Esophagus (tissue), 2 donors: Measurements from ENCODE around the gene NAA10. TPM values are rescaled to one million over a fixed set of nuclear protein-coding genes. Genes with fewer than 3 reads are reported as not detected.
"Not testable (repeated sequence)": the region's sequence is repeated elsewhere in the genome, so short reads cannot be mapped to it uniquely, and the experiment has no call there.

ENCODE experiments used
- H3K27ac ChIP-seq, 2 donors: one replicate each; pipeline ENCODE4 v1.5.1; 2013; ENCODE audit warnings: low read depth in 2 of 2, mild to moderate bottlenecking in 2 of 2, inconsistent platforms in 1 of 2, low read length in 1 of 2, moderate library complexity in 1 of 2
- H3K27me3 ChIP-seq, 2 donors: one replicate each; pipeline ENCODE4 v1.6.1; 2013; ENCODE audit warnings: low read length in 2 of 2, control low read depth in 1 of 2, mild to moderate bottlenecking in 1 of 2; ENCODE audit not compliant: insufficient read depth in 2 of 2, control insufficient read depth in 1 of 2
- H3K36me3 ChIP-seq, 2 donors: one replicate each; pipeline ENCODE4 v1.6.1; 2013; ENCODE audit warnings: low read length in 1 of 2; ENCODE audit not compliant: control insufficient read depth in 2 of 2, insufficient read depth in 2 of 2
- H3K4me1 ChIP-seq, 2 donors: one replicate each; pipeline ENCODE4 v1.6.1; 2013; ENCODE audit warnings: low read length in 1 of 2; ENCODE audit not compliant: control insufficient read depth in 2 of 2, insufficient read depth in 2 of 2
- H3K4me3 ChIP-seq, 2 donors: one replicate each; pipeline ENCODE4 v1.5.1; 2013; ENCODE audit warnings: low read length in 2 of 2, mild to moderate bottlenecking in 2 of 2, low read depth in 1 of 2, moderate library complexity in 1 of 2
- H3K9me3 ChIP-seq, 2 donors: one replicate each; pipeline ENCODE4 v1.6.1; 2013; ENCODE audit warnings: mild to moderate bottlenecking in 2 of 2, low read depth in 1 of 2, low read length in 1 of 2, moderate library complexity in 1 of 2; ENCODE audit not compliant: control insufficient read depth in 2 of 2, insufficient read depth in 1 of 2
- WGBS, 2 donors: extraction: QIAGEN DNeasy Blood & Tissue Kit; methylation state at CpG; one replicate each; pipeline ENCODE4 v1.1.7; 2013; 5-methylcytosine and 5-hydroxymethylcytosine counted together
- polyA plus RNA-seq, 2 donors: library from polyadenylated mRNA; stranded (reverse); fragments of 200-250 nt; gene quantifications; one replicate each; pipeline ENCODE4 v1.2.3, GENCODE V29; 2013
- donor health status: healthy with polysubstance abuse.
- donor health status: Bipolar disorder and iron deficiency.

NAA10 gene
- 100 to 1,000 TPM in 1 of 2 donors, 10 to 100 TPM in 1; 86.6 to 104 TPM for polyA plus RNA-seq

GRCh38 chrX:153934762-153935325 lies at the start of gene NAA10:
Gene NAA10 (minus strand): TSS chrX:153935037. CDS start chrX:153934904, 133 bp downstream.
- 1 to 10% methylated on average over 46 to 80 of the region's 87 CpGs for WGBS, 2 donors
- H3K27ac ChIP-seq: peak within 1 kb of the TSS; percentile 59 to 62

DNA sequence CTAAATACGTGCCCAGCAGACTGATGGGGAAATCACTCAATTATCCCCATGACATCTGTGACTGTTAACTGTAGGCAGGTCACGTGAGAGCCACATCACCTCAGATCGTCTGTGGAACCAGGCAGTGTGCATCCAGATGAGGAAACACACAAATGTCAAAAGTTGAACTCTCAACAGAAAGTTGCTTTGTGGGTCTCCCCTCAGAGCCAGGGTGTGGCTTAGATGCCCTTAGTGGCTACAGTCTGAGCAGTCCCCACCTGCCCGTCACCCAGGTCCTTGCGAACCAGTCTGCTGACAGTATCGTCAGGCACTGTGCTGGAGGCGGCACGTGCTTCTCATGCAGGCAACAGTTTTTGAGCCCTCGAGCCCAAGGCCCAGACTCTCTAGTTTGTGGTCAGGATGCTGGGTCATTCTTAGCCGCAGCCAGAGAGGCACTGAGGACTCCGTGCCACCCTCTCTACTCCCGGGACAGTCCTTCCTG lies 48.5 kb upstream of the NAA10 start:
- H3K27me3 ChIP-seq: no peaks in the 10 kb centered on the region
- WGBS, 2 donors: 85 to 86% methylated on average over 12 of the region's 12 CpGs
- H3K27ac ChIP-seq: no peak overlapping the region
- no peaks in the 10 kb centered on the region for H3K9me3 ChIP-seq
- H3K4me3 ChIP-seq: no peak overlapping the region
- H3K4me1 ChIP-seq: no peaks in the 10 kb centered on the region
- peaks cover 0 to 8% of the 10 kb centered on the region in 2 donors for H3K36me3 ChIP-seq

More at GRCh38 chrX:153934762-153935325, at the start of gene NAA10:
- Histone ChIP-seq H3K4me3 (peak within 1 kb of the TSS; percentile 74 to 79), H3K27me3 (no peaks in the 10 kb centered on the region), H3K9me3 (no peaks in the 10 kb centered on the region), H3K4me1 (peaks cover 0 to 4% of the 10 kb centered on the region in 2 donors), H3K36me3 (peaks cover 0 to 19% of the 10 kb centered on the region in 2 donors)

- peak overlapping the region; percentile 0 to 39 for H3K27ac ChIP-seq
- H3K4me3 ChIP-seq: no peak overlapping the region
- H3K36me3 ChIP-seq: peaks cover 0 to 8% of the 10 kb centered on the region in 2 donors
- WGBS, 2 donors: 86 to 88% methylated on average over 52 of the region's 52 CpGs
- H3K27me3 ChIP-seq: no peaks in the 10 kb centered on the region
- no peaks in the 10 kb centered on the region for H3K9me3 ChIP-seq
- H3K4me1 ChIP-seq: no peaks in the 10 kb centered on the region
Observed at GRCh38 chrX:153981771-153982533, 47.1 kb upstream of the NAA10 start.

GRCh38 chrX:153981231-153981630 lies 46.4 kb upstream of the NAA10 start:
- peaks cover 0 to 8% of the 10 kb centered on the region in 2 donors for H3K36me3 ChIP-seq
- 76 to 87% methylated on average over 7 of the region's 7 CpGs for WGBS, 2 donors
- peak overlapping the region; percentile 8 to 39 for H3K27ac ChIP-seq
- H3K27me3 ChIP-seq: no peaks in the 10 kb centered on the region
- H3K4me1 ChIP-seq: no peaks in the 10 kb centered on the region
- H3K9me3 ChIP-seq: no peaks in the 10 kb centered on the region
- no peak overlapping the region for H3K4me3 ChIP-seq

DNA sequence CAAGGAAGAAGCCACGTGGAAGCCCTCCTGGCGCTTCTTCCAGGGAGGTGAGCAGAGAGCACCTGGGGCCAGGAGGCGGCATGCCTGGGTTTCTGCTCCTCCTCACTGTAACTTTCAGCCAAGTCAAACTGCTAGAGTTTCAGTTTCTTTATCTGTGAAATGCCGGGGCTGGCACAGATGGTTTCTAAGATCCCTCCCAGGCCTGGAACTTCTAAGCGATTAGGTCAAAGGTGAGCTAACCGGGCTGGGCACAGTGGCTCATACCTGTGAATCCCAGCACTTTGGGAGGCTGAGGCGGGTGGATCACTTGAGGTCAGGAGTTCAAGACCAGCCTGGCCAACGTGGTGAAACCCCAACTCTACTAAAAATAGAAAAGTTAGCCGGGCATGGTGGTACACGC lies 45.6 kb upstream of the NAA10 start:
- not testable (repeated sequence) for H3K27me3 ChIP-seq, H3K9me3 ChIP-seq, H3K4me1 ChIP-seq, H3K4me3 ChIP-seq, H3K36me3 ChIP-seq
- WGBS, 2 donors: 35 to 54% methylated on average over 8 to 9 of the region's 10 CpGs
- H3K27ac ChIP-seq: peak overlapping the region in 1 of 2 donors; percentile 39

- 70 to 76% methylated on average over 3 of the region's 3 CpGs for WGBS, 2 donors
- peaks cover 6 to 13% of the 10 kb centered on the region in 2 donors for H3K4me1 ChIP-seq
- no peaks in the 10 kb centered on the region for H3K36me3 ChIP-seq
- no peaks in the 10 kb centered on the region for H3K9me3 ChIP-seq
- H3K4me3 ChIP-seq: no peak overlapping the region
- H3K27me3 ChIP-seq: no peaks in the 10 kb centered on the region
- H3K27ac ChIP-seq: peak overlapping the region; percentile 86 to 90
Observed at GRCh38 chrX:153974726-153975286, 40.0 kb upstream of the NAA10 start.

GRCh38 chrX:153974003-153974725 lies 39.3 kb upstream of the NAA10 start:
- H3K4me3 ChIP-seq: no peak overlapping the region
- H3K36me3 ChIP-seq: no peaks in the 10 kb centered on the region
- no peaks in the 10 kb centered on the region for H3K27me3 ChIP-seq
- H3K4me1 ChIP-seq: peaks cover 8 to 17% of the 10 kb centered on the region in 2 donors
- WGBS, 2 donors: 64 to 70% methylated on average over 14 of the region's 14 CpGs
- H3K9me3 ChIP-seq: no peaks in the 10 kb centered on the region
- peak overlapping the region; percentile 86 to 90 for H3K27ac ChIP-seq

DNA sequence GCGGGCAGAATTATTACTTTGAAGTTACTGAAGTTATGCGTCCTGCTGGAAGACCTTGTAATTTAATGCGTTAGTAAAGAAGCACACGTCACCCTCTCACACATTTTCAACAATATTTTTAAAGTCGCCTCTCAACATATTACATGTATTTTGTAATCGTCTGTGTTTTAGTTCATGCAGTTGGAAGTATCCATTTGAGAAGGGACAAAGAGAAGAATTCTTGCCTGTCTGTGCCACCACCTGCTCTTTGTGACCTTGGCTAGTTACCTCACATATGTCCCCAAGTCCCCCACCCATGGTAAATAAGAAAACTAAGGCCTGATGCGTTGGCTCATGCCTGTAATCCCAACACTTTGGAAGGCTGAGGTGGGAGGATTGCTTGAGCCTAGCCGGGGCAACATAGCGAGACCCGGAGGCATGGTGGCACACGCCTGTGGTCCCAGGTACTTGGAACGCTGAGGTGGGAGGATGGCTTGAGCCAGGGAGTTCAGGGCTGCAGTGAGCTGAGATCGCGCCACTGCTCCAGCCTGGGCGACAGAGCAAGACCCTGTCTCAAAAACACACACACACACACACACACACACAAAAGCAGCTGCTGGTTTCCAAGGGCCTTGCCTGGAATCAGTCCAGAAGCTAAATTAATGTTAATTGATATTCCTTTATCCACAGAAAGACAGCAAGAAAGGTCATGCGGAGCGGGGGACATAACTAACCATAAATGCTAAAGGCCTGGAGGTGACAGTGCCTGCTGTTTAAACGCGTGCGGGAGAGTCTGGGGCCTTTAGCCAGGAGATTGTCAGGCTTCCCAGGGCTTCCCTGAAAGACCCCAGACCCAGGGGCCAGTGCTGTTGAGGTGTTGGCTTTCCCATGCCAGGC lies 38.5 kb upstream of the NAA10 start:
- peaks cover 8 to 21% of the 10 kb centered on the region in 2 donors for H3K4me1 ChIP-seq
- peak overlapping the region; percentile 60 to 90 for H3K4me3 ChIP-seq
- no peaks in the 10 kb centered on the region for H3K36me3 ChIP-seq
- H3K27me3 ChIP-seq: no peaks in the 10 kb centered on the region
- peak overlapping the region; percentile 90 to 100 for H3K27ac ChIP-seq
- WGBS, 2 donors: 28 to 45% methylated on average over 20 of the region's 20 CpGs
- no peaks in the 10 kb centered on the region for H3K9me3 ChIP-seq
